NCI-H2196 treated with DMSO at 0.1 percent for 48 hours (cell line): Measurements from ENCODE around the gene SLC35B2.

Source experiments
- DNase-seq: peaks from one replicate; lab custom pipeline; 2025; ENCODE audit not compliant: unreplicated experiment; lab: John Stamatoyannopoulos, UW

SLC35B2 gene

DNA sequence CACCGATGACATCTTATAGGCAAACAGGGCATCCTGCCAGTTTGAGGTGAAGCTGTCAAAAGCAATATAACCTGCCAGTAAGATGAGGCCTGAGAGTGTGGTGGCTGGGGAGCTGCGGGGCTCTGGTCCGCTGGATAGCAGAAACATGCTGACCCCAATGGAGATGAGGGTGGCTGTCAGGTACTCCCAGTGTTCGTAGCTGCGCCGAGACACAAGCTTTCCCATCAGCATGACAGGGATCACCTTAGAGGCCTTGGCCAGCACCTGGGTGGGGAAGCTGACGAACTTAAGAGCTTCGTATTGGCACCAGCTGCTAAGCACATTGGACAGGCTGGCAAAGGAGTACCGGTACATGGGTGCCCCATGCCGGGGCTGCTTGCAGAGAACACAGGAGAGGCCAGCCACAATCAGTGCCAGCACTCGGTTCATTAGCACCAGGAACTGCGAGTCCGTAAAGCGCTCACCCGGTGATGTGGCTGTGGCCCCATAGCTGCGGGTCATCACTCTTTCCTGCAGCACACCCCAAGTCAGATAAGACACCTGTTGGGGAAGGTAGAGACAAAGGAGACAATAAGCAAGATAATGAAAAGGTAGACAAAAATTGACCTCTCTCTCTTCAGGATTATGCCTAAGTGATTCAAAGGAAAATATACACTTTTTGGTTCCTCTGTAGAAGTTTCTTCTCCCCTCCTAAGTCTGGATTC, 2.1 kb downstream of the SLC35B2 start:
- DNase-seq: no peak

DNA sequence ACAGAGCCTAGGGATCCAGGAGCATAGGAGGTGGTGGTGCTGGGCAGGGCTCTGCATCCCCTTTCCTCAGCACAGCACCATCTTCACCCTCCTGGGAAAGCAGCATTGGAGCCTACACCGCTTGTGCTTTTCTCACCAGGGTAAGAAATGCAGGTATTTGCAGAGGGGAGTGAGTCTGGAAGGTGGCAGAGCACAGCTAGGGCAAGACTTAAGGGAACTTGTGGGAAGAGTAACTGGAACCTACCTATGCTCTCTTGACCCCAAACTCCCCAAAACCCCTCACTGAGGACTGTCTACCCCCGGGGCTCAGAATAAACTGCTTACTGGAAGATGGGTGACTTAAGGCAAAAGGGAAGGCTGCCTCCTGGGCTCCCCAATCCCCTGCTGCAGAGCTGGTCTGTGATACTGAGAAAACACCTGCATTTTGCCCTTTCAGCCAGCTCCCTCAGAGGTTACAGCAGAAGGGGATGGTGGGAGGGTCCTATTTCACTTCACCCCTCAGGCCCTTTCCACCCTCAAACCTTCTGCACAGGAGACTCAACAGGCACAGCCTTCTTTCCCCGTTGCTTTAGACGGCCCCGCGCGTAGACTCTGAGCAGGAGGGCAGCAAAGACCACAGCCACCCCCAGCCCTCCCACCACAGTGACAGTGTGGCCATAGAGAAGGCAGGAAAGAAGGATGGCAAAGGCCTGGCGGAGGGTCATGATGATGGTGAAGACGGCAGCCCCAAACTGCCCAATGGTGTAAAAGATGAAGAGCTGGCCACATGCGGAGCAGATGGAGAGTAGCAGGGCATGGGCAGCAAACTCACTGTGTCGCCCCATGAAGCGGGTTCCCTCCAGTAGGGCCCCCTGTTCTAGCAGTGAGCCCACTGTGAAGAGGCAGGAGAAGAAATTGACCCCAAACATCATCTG, 2.9 kb downstream of the SLC35B2 start:
- no peak for DNase-seq

- no peak for DNase-seq
Measured at GRCh38 chr6:44253307-44254101, 3.8 kb downstream of the SLC35B2 start.

DNA sequence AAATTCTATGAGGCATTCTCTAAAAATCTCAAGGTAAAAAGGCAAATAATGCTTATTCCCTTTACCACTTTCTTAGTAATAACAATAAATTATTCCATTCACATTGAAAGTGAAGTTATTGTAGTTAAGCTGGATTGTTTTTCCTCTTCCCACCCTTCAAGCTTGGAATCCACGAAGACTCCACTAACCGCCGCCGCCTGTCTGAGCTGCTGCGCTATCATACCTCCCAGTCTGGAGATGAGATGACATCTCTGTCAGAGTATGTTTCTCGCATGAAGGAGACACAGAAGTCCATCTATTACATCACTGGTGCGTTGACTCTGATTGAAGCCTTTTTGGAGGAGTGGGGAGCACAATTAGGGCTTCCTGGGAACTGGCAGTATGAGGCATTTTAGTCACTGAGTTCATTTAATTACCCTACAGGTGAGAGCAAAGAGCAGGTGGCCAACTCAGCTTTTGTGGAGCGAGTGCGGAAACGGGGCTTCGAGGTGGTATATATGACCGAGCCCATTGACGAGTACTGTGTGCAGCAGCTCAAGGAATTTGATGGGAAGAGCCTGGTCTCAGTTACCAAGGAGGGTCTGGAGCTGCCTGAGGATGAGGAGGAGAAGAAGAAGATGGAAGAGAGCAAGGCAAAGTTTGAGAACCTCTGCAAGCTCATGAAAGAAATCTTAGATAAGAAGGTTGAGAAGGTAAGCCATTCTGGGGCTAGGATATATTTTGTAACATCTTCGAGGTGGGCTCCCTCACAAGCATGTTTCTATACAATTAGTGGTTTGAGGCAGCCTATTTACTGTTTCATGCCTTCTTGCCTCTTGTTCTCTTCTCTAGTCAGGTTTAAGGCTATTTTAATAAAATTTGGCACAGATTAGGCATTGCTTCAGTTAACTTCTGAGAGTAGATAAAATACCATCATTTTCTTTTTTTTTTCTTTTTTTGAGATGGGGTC, 5.5 kb downstream of the SLC35B2 start:
- DNase-seq: no peak

DNA sequence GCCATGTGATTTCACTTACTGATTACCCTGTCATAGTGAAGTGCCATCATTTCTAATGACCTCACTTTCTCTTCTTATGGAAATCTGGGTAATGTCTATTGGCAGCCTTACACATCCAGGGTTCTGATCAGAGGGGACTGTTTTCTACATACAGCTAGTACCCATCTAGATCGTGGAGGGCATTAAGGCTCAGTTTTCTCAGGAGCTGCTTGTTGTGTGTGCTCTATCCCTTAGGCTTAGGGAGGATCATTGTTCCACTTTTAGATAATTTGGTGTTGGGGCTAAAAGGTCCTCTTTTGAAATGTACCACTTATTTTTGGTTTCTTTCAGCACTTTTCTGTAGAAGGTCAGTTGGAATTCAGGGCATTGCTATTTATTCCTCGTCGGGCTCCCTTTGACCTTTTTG, 6.6 kb downstream of the SLC35B2 start:
- no peak for DNase-seq

GRCh38 chr6:44250067-44250717, 7.1 kb downstream of the SLC35B2 start:
- DNase-seq: no peak

GRCh38 chr6:44249082-44249748, 8.1 kb downstream of the SLC35B2 start:
- DNase-seq: no peak

DNA sequence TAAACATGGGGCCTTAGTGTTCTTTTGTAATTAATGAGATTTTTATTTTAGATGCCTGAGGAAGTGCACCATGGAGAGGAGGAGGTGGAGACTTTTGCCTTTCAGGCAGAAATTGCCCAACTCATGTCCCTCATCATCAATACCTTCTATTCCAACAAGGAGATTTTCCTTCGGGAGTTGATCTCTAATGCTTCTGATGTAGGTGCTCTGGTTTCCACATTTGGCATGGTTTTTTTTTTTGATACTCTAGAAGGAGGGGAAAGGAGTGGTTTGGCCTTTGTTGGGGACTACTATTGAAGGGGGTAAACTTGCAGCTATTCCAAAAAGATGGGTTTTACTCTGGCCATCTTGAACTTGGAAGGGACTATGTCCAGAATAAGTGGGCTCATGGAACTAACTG, 8.7 kb downstream of the SLC35B2 start:
- DNase-seq: no peak

- DNase-seq: no peak
Measured at GRCh38 chr6:44247338-44248302, 9.7 kb downstream of the SLC35B2 start.

DNA sequence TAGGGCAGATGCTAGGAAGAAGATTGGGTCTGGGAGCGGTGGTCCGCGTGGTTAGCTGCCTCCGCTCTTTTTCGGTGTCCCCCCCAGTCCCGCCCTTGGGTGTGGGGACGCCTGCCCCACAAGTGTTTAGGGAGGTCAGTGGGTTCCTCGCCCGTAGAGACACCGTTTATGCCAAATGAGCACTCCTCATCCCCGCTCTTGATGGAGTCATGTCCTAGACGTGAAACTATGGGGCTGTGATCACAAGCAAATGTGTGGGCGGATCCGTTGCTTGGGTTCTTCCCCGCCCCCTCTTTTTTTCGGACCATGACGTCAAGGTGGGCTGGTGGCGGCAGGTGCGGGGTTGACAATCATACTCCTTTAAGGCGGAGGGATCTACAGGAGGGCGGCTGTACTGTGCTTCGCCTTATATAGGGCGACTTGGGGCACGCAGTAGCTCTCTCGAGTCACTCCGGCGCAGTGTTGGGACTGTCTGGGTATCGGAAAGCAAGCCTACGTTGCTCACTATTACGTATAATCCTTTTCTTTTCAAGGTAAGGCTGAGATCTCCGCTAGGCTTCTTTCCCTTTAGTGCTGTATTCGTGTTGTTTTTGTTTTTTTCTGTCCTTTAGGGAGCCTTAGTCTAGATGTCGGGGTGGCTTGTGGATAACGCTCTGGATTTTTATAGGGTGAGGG, 10.5 kb downstream of the SLC35B2 start, which contains the start of gene HSP90AB1:
HSP90AB1 (plus strand) TSS at position 439 of the 675 bp plus-strand sequence. CDS start 1,529 bp downstream, outside the sequence.
- peak; percentile 97 for DNase-seq

DNA sequence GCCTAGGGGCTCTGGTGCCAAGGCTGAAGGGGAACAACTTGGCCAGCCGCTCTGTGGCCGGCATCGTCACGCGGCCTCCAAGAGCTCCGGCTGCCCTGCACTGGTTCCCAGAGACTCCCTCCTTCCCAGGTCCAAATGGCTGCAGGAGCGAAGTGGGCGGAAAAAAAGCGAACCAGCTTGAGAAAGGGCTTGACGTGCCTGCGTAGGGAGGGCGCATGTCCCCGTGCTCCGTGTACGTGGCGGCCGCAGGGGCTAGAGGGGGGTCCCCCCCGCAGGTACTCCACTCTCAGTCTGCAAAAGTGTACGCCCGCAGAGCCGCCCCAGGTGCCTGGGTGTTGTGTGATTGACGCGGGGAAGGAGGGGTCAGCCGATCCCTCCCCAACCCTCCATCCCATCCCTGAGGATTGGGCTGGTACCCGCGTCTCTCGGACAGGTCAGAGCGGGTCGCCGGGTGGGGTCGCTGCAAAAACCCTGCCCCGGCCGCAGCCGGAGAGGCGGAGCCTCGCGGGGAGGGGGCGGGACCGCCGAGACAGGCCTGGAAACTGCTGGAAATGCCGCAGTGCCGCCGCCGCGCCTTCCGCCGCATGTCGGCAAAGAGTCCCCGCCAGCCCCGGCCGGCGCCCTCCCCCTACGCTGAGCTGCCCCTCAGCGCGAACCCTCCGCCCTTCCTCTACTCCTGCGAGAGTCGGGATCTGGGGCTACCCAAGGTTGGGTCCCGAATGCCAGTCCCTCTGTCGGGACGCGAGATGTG, 11.2 kb downstream of the SLC35B2 start:
- peak; percentile 74 for DNase-seq

- no peak for DNase-seq
Measured at GRCh38 chr6:44245391-44245911, 11.9 kb downstream of the SLC35B2 start.

DNA sequence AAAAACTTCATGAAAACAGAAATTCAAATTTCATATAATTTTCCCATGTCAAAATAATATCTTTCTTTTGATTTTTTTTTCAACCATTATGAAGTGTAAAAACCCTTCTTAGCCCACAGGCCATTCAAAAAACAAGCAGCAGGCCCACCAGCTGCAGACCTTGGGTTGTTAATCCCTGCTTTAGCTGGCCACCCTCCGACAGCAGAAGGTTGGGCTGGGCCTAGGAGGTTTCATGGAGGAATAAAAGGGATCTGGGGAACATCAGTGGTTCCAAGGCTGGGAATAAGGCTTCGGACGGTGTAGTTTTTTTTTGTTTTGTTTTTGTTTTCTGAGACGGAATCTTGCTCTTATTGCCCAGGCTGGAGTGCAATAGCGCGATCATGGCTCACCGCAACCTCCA, 14.0 kb downstream of the SLC35B2 start:
- no peak for DNase-seq

DNA sequence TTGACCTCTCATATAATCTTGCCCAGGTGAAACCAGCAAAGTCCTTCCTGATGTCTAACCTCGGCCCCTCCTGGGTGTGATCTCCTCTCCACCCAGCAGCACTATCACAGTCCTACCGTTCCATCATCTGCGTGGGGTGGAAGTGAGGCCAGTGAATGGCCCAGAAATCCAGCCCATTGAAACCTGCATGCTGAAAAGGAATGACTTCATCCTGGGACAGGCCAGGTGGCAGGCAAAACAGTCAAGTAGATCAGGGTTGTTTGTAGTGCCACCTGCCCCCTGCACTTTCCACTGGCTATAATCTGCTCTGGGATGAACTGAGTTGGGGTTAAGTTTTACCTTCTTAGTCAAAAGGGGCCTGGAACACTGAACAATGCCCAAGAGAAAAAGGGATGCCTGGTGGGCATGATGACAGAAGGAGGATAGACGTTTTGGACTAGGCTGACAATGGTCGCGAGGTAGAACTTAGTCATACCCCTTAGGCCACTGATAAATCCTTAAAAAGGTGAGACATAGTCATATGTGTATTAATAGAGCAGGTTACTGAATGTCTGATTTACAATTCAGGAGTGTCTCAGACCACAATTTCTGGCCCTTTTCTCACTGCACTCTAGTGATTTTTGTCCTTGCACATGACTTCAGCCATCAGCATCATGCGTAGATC, 18.5 kb downstream of the SLC35B2 start:
- no peak for DNase-seq

- DNase-seq: peak; percentile 44
Measured at GRCh38 chr6:44237813-44238433, 19.4 kb downstream of the SLC35B2 start.
